M059J (cell line): Measurements from ENCODE around the gene PCSK1. TPM values are rescaled to one million over a fixed set of nuclear protein-coding genes. Genes with fewer than 3 reads are reported as not detected.

ENCODE experiments used
- DNase-seq: peaks from one replicate; pipeline ENCODE4 v3.0.0-alpha.2; 2012; ENCODE audit warnings: low read depth
- total RNA-seq: library from RNA; depleted of rRNA; stranded (reverse); fragments of >200 nt; shearing (Covaris generic); gene quantifications from 2 replicates; pipeline ENCODE4 v1.2.3, GENCODE V29; 2014; rRNA removed

The PCSK1 gene
- 1.5 and 3.1 TPM in 2 replicates for total RNA-seq

GRCh38 chr5:96433066-96433447 is at the start of gene PCSK1:
TSS of gene PCSK1 (minus strand) at chr5:96433248. CDS start at chr5:96433042, 206 bp downstream.
- DNase-seq: peak; percentile 27

- DNase-seq: no peak
Measured at GRCh38 chr5:96481867-96482266, 48.8 kb upstream of the PCSK1 start.

- no peak for DNase-seq
Measured at GRCh38 chr5:96481009-96481786, 48.1 kb upstream of the PCSK1 start.

- DNase-seq: no peak
Measured at GRCh38 chr5:96478983-96479382, 45.9 kb upstream of the PCSK1 start.

GRCh38 chr5:96476654-96477053 is 43.6 kb upstream of the PCSK1 start:
- peak; percentile 38 for DNase-seq

- DNase-seq: no peak
Measured at GRCh38 chr5:96474073-96474472, 41.0 kb upstream of the PCSK1 start.

GRCh38 chr5:96473155-96473554 is 40.1 kb upstream of the PCSK1 start:
- no peak for DNase-seq

GRCh38 chr5:96470785-96471184 is 37.7 kb upstream of the PCSK1 start:
- DNase-seq: no peak

- no peak for DNase-seq
Measured at GRCh38 chr5:96468956-96469355, 35.9 kb upstream of the PCSK1 start.

- DNase-seq: no peak
Measured at GRCh38 chr5:96463091-96463490, 30.0 kb upstream of the PCSK1 start.

GRCh38 chr5:96459313-96460121 is 26.5 kb upstream of the PCSK1 start:
- no peak for DNase-seq

- no peak for DNase-seq
Measured at GRCh38 chr5:96458176-96458575, 25.1 kb upstream of the PCSK1 start.

GRCh38 chr5:96455789-96456188 is 22.7 kb upstream of the PCSK1 start:
- no peak for DNase-seq

GRCh38 chr5:96453394-96453793 is 20.3 kb upstream of the PCSK1 start:
- DNase-seq: no peak

- peak; percentile 18 for DNase-seq
Measured at GRCh38 chr5:96447949-96448348, 14.9 kb upstream of the PCSK1 start.

GRCh38 chr5:96440185-96440538 is 7.1 kb upstream of the PCSK1 start:
- DNase-seq: no peak

GRCh38 chr5:96439477-96440184 is 6.6 kb upstream of the PCSK1 start:
- DNase-seq: no peak

GRCh38 chr5:96434201-96434645 is 1.2 kb upstream of the PCSK1 start:
- DNase-seq: peak; percentile 64

GRCh38 chr5:96432216-96433065 is 607 bp downstream of the PCSK1 start:
- DNase-seq: peak; percentile 89

- DNase-seq: peak; percentile 85
Measured at GRCh38 chr5:96431376-96432187, 1.5 kb downstream of the PCSK1 start.

- no peak for DNase-seq
Measured at GRCh38 chr5:96427824-96428223, 5.2 kb downstream of the PCSK1 start.
